ENCODE results near the gene SACS.
A peak's percentile ranks its signal among the peaks of the same experiment; 100 is the strongest.
"Not testable (repeated sequence)": the region's sequence is repeated elsewhere in the genome, so short reads cannot be mapped to it uniquely, and the experiment has no call there.

The SACS gene

GRCh38 chr13:23458989-23459388 lies 25.5 kb upstream of the SACS start:
- no peak for DNase-seq (ENCODE audit: low read depth)
- H3K4me3 ChIP-seq (ENCODE audit: low read depth, low read length) = no peak overlapping the region

DNA sequence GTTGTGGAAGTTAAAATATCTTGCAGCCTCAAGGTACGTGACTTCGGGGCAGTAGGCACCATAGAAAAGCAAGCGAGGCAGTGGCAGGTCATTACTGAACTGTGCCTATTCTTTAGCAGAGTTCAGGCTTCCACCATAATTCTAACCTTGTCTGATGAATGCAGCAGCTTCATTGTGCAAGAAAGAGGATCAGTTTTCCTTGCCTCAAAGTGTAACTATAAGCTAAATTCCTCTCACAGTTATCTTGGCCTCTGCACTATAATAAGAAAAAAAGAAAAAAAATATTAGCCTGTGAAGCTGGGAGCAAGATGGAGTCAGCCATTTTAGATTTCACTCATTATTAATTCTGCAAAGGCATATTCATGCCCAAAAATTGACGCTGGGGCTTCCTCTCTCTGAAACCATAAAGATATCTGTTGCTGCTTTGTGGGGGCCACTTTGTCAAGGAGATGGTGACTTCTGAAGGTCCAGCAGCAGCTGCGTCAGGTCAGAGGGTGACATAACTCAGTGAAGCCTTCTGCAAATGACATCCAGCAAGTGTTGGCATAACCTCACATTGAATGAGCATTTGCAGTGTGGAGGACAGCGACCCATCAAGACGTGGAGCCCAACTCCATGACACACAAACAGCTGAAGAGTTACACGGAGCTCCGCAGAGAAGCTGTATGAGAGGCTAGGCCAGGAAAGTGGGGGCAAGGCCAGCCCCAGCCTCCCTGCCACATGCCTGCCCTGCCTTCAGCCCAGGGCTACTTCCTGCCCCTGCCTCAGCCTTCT lies 23.1 kb upstream of the SACS start:
- no peak overlapping the region for H3K4me3 ChIP-seq (ENCODE audit: low read depth, low read length)
- DNase-seq (ENCODE audit: low read depth) = no peak

- no peak overlapping the region for H3K4me3 ChIP-seq (ENCODE audit: low read depth, low read length)
- DNase-seq (ENCODE audit: low read depth) = no peak
Observed at GRCh38 chr13:23455401-23456185, 22.1 kb upstream of the SACS start.

DNA sequence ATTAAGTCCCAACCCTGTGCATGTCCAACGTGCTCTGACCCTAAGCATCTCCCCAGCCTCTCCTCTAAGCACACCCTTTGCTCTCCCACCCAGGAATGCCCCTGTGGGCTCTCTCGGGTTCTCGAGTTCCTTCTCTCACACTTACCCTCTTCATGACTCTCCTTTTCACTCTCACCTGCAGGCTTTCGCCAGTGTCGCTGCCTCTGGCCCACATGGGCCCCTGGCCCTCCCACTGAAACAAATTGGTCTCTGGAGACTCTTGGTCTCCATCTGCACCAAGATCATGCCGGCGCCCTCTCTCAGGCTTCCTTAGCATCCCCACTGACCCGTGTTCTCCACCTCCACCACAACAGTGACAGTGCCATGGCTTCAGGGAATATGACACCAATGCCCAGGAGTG lies 19.6 kb upstream of the SACS start:
- no peak overlapping the region for H3K4me3 ChIP-seq (ENCODE audit: low read depth, low read length)
- no peak for DNase-seq (ENCODE audit: low read depth)

DNA sequence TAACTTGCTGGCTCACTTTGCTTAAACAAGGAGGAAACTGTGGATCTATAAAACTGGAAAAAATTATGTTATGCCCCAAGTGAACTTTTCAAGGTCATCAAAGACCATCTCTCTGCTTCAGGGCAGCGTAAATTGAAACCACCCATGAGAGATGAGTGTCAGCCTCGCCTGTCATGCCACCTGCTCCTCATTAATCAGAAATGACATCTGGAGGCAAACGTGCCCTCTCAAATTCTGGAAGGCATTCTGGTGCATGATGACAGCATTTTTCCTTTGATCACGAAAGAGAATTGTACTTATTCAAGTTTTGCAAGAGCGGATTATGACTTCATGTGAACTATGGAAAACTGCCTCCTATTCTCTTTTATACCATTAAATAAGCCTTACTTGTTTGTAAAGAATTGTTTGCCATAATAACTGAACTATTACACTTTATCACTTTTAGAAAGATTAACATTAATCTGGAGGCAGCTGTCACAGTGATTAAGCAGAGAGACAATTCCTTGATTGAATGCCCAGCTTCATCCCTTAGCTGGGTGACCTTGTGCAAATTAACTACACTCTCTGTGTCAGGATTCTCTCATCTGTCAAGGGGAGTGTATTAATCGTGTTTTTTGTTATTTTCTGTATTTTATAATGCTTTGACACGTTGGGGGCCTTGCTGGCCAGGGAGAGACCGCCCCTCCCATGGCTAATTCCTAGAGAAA lies 17.0 kb upstream of the SACS start:
- DNase-seq (ENCODE audit: low read depth) = no peak
- no peak overlapping the region for H3K4me3 ChIP-seq (ENCODE audit: low read depth, low read length)

- DNase-seq (ENCODE audit: low read depth) = no peak
Observed at GRCh38 chr13:23449398-23450162, 16.1 kb upstream of the SACS start.

DNA sequence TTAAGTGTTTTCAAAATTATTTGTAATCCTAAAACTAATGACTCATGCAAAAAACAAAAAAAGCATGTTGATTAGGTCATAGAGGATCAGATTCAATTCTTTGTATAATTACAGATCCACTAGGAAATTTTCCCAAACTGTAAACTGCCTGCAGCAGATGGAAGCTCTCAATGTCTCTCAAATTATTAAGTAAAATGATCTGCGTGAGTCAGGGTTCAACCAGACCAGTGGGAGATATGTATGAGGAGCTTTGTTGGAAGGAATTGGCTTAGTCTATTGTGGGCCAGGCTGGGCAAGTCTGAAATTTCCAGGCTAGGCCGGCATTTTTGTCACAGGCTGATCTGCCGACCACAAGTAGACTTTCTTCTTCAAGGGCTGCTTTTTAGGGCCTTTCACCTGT lies 14.4 kb upstream of the SACS start:
- peak; percentile 44 for DNase-seq (ENCODE audit: low read depth)
- no peak overlapping the region for H3K4me3 ChIP-seq (ENCODE audit: low read depth, low read length)

More at GRCh38 chr13:23449398-23450162, 16.1 kb upstream of the SACS start:
- H3K4me3 ChIP-seq (ENCODE audit: low read depth, low read length) = no peak overlapping the region

DNA sequence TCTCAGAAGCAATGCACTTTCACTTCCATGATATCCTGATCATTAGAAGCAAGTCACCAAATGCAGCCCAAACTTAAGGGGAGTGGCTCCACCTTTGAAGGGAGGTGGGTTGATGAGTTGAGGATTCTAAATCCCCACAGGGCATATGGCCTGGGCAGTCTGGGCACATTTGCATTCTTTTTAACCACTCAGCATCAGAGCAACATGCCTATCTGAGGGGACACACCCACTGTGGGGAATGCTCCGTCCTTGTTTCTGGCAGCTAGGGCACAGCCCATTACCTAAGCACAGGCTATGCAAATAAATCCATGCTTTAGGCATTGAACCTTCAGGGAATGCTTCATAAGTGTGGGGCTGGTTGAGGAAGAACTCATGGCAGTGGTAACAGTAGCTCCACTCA lies 12.3 kb upstream of the SACS start:
- no peak for DNase-seq (ENCODE audit: low read depth)
- no peak overlapping the region for H3K4me3 ChIP-seq (ENCODE audit: low read depth, low read length)

- no peak overlapping the region for H3K4me3 ChIP-seq (ENCODE audit: low read depth, low read length)
- no peak for DNase-seq (ENCODE audit: low read depth)
Observed at GRCh38 chr13:23443878-23444277, 10.4 kb upstream of the SACS start.

GRCh38 chr13:23443110-23443509 lies 9.6 kb upstream of the SACS start:
- H3K4me3 ChIP-seq (ENCODE audit: low read depth, low read length) = no peak overlapping the region
- no peak for DNase-seq (ENCODE audit: low read depth)

- DNase-seq (ENCODE audit: low read depth) = no peak
- H3K4me3 ChIP-seq (ENCODE audit: low read depth, low read length) = no peak overlapping the region
Observed at GRCh38 chr13:23440821-23441618, 7.5 kb upstream of the SACS start.

DNA sequence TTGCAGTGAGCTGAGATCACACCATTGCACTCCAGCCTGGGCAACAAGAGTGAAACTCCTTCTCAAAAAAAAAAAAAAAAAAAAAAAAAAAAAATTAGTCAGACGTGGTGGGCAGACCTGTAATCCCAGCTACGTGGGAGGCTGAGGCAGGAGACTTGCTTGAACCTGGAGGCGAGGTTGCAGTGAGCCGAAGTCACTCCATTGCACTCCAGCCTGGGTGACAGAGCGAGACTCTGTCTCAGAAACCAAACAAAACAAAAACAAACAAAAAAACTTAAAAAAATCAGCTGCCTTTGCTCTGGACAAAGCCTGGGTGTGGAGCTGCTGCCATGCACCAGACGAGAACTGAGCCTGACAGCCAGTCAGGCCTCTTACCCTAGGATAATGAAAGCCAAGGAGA lies 6.8 kb upstream of the SACS start:
- DNase-seq (ENCODE audit: low read depth); H3K4me3 ChIP-seq (ENCODE audit: low read depth, low read length): not testable (repeated sequence)

- no peak for DNase-seq (ENCODE audit: low read depth)
- H3K4me3 ChIP-seq (ENCODE audit: low read depth, low read length) = no peak overlapping the region
Observed at GRCh38 chr13:23437916-23438315, 4.4 kb upstream of the SACS start.

GRCh38 chr13:23436680-23437079 lies 3.2 kb upstream of the SACS start:
- H3K4me3 ChIP-seq (ENCODE audit: low read depth, low read length) = no peak overlapping the region

GRCh38 chr13:23434491-23434890 lies 989 bp upstream of the SACS start:
- no peak for DNase-seq (ENCODE audit: low read depth)

More at GRCh38 chr13:23436680-23437079, 3.2 kb upstream of the SACS start:
- no peak for DNase-seq (ENCODE audit: low read depth)

DNA sequence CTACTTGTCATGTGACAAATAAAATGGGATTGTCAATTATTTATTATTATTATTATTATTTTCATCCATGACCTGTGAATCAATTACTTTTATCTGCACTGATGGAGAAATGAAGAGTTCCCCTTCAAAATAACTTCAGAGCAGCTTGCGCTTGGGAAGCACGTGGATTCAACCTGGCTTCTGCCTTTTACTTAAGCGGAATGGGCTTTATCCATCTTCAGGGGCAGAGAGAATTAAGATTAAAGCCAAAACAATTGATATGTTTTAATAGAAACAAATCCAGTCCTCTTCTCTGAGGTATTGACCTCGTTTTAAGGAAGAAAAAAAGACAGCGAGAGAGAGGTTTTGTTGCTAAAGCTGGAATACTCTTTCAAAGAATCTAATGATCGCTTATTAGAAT lies 876 bp downstream of the SACS start:
- DNase-seq (ENCODE audit: low read depth) = no peak
- H3K4me3 ChIP-seq (ENCODE audit: low read depth, low read length) = peak overlapping the region; percentile 70

More at GRCh38 chr13:23434491-23434890, 989 bp upstream of the SACS start:
- no peak overlapping the region for H3K4me3 ChIP-seq (ENCODE audit: low read depth, low read length)

GRCh38 chr13:23430664-23431063 lies 2.8 kb downstream of the SACS start:
- no peak overlapping the region for H3K4me3 ChIP-seq (ENCODE audit: low read depth, low read length)
- DNase-seq (ENCODE audit: low read depth) = no peak

DNA sequence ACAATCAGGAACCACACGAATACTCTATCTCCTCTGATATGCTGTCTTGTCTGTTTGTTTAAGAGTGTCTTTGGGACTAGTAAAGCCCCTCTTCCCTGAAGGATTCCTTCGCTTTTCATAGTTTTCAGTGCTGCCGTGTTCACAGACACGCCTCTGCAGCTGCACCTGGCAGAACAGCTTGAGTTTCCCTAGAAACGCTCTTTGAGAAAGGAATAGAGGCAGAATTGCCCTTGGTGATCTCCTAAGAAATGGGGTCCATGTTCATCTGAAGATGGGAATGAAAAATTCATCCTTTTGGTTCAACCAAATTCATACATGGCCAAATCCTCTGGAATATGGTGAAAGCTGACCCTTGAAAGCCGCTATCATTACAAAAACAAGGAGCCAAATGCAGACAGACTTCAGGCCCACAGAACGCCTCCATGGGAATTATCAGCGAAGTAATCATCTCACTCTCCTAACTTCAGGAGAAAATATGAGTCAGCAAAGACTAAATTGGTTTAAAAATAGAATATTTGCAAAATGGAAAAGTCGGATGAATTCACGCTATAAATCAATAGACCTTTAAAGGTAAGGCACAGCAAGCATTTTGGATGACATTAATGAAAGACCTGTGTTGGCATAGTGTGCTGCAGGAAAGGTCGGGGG lies 5.5 kb downstream of the SACS start:
- H3K4me3 ChIP-seq (ENCODE audit: low read depth, low read length) = no peak overlapping the region

More for the DNA sequence above, 5.5 kb downstream of the SACS start:
- no peak for DNase-seq (ENCODE audit: low read depth)

Measured in skeletal muscle cell (primary cell).